Hematopoietic multipotent progenitor cell treated with erythropoietin and hydrocortisone succinate and interleukin-3 and kit ligand, for 4 days (in vitro differentiated cells): ENCODE measurements around the gene GPR26.
"Not testable (repeated sequence)": the region's sequence is repeated elsewhere in the genome, so short reads cannot be mapped to it uniquely, and the experiment has no call there.

ENCODE experiments used
- DNase-seq: peaks from one replicate; pipeline ENCODE4 v3.0.0-alpha.2; 2015

The GPR26 gene

GRCh38 chr10:123718544-123719060, 52.4 kb downstream of the GPR26 start:
- no peak for DNase-seq

DNA sequence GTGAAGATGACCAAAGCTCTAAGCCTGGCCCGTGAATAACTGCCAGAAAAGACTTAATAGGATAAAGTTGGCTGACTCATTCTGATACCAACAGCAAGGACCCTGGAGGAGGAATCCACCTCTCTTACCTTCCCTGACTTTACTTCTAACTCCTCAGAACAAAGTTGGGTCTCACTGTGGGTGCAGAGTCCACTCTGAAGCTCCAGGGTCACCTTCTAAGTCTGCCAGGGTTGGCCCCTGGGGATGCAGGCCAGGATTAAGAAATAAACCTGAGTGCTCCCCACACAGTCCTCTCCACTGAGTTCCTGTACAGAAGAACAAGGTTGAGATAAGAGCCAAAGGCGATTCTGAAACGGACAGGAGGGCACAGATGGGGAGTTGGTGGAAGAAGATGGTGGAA, 54.4 kb downstream of the GPR26 start:
- DNase-seq, result no peak

DNA sequence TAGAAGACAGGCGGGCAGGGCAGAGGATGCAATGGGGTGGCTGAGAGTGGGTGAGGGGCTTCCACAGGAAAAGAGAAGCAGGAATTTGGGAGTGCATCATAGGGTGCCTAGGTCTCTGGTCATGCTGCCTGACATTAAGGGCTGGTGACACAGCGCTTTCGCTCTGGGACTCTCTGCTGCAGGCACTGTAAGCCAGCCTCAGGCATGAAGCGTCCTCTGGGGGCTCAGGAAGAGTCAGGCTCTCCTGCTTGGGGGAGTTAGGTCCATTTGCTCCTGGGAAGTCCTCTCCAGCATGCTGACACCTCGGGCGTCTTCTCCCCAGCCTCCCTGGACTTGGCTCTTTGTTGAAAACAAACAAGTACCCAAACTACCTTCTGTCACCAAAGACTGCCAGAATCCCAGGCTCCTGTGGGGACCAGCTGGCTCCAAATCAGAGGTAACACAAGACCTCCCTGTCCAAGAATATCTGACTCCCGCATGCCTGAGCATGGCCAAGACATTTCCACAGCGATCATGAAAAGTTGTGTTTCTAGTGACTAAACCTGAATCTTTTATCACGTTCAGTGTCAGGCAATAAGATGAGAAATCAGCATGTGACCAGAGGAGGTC, 55.4 kb downstream of the GPR26 start:
- no peak for DNase-seq

DNA sequence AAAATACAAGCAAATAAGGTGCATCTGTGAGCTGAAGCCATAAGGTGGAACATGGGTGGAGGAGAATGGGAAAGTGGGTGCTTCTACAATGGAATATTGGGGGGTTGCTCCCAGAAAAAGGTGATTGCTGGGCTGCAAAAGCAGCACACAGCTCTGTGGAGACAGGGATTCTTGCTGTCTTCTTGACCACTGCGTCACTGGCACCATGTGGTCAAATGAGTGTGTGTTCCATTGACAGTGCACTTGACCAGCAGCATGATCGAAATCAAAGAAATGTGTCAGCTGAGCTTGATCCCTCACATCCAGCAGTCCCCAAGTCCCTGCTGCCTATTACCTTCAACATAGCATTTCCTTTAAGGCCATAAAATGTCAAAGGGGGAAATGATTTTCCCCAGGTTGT, 56.2 kb downstream of the GPR26 start:
- DNase-seq, result no peak

DNA sequence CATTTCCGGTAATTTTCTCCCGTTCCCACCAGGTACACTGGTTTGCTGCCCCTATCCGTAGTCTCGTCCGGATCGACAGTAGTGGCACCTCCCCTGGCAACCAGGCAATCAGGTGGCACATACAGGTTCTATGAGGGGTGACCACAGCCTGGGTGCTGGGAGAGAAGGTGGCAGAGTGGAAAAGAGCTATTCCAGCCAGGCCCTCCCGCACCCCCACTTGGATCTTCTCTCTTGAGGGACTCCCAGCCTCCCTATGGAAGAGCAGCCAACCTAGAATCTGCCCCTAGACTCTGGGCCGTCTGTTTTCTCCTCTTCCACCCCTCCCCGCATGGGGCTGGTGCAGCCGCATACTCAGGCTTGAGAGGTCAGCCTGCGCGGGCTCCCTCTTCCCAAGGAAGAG, 58.6 kb downstream of the GPR26 start:
- DNase-seq, result no peak

GRCh38 chr10:123726381-123726780, 60.2 kb downstream of the GPR26 start:
- no peak for DNase-seq

DNA sequence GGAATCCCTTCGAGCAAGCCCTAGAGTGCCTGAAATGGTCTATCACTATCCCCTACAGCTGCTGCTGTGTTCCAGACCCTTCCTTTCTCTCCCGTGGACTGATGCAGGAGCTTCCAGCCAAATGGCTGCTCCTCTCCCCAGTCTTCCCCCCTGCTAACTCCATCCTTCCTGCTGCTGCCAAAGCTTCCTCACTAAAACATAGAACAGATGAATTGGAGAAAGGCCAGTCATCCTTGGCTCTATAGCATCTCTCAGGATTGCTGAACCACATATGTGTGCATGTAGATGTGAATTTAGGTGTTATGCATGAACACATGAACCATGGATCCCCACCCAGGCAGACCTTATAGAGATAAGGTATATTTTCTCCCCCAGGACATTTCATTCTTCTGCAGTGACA, 60.7 kb downstream of the GPR26 start:
- no peak for DNase-seq

- no peak for DNase-seq
These were observed 63.4 kb downstream of the GPR26 start for GRCh38 chr10:123729523-123729922.

GRCh38 chr10:123736917-123737316, 70.8 kb downstream of the GPR26 start:
- not testable (repeated sequence) for DNase-seq

DNA sequence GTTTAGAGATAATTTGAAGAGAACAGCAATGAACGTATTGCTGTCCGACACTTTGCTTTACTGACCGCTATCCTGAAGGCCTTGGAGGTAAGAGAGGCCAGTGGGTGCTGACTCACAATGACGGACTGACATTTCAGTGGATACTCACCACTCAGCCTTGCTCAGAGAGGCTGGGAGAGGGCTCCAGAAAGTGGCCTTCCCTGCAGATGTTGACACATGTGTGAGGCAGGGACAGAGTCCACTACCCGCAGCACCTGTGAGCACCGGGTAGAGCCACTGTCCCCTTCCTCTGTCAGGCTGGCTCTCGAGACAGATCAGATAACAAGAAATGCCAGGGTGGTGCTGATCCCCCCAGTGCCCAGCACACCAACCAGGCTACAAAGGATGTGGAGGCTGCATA, 75.0 kb downstream of the GPR26 start:
- DNase-seq, result no peak

- no peak for DNase-seq
These were observed 75.6 kb downstream of the GPR26 start for GRCh38 chr10:123741711-123742110.

DNA sequence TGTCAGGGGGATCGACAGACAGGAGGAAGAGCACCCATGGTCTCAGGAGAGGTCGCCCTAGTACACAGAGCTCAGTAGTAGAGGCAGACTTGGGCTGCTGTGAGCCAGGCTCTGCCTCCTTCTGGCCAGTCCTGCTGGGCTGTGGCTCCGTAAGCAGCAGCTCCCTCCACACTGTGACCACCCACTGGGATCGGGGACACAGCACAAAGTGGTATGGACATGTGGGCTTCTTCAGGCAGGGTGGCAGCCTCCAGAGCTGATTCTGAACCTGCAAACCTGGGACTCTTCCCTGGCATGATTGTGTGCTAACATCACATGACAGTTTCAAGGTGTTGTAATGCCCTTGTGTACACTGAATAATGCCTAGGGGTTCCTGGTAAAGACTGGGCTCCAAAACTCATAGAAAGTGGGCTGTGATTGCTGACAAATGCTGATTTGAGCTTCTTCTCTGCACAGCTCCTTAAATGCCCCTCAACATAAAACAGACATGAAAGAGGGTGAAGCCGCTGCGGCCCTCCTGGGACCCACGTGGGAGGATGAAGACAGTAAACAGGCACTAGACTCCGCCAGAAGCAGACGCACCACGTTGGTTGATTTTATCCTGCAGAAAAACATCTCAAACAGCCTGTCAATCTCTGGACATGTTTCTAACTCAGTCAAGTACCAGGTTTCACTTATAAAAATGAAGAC, 76.7 kb downstream of the GPR26 start:
- no peak for DNase-seq

- DNase-seq, result no peak
These were observed 77.5 kb downstream of the GPR26 start for GRCh38 chr10:123743441-123744223.

- no peak for DNase-seq
These were observed 78.0 kb downstream of the GPR26 start for GRCh38 chr10:123744224-123744536.
